ENCODE measurements around the gene SLC5A9.
"Not testable (repeated sequence)": the region's sequence is repeated elsewhere in the genome, so short reads cannot be mapped to it uniquely, and the experiment has no call there.

The SLC5A9 gene

GRCh38 chr1:48242141-48242736 lies 19.7 kb downstream of the SLC5A9 start:
- DNase-seq (ENCODE audit: low spot score), result no peak

GRCh38 chr1:48245106-48245505 lies 22.6 kb downstream of the SLC5A9 start:
- peak; percentile 49 for DNase-seq (ENCODE audit: low spot score)

GRCh38 chr1:48246727-48247126 lies 24.2 kb downstream of the SLC5A9 start:
- peak; percentile 4 for DNase-seq (ENCODE audit: low spot score)

- DNase-seq (ENCODE audit: low spot score), result no peak
Measured at GRCh38 chr1:48248356-48248755, 25.8 kb downstream of the SLC5A9 start.

GRCh38 chr1:48249868-48250267 lies 27.4 kb downstream of the SLC5A9 start:
- DNase-seq (ENCODE audit: low spot score), result no peak

GRCh38 chr1:48250572-48250971 lies 28.1 kb downstream of the SLC5A9 start:
- no peak for DNase-seq (ENCODE audit: low spot score)

- DNase-seq (ENCODE audit: low spot score), result no peak
Measured at GRCh38 chr1:48251323-48251722, 28.8 kb downstream of the SLC5A9 start.

GRCh38 chr1:48251821-48252220 lies 29.3 kb downstream of the SLC5A9 start:
- no peak for DNase-seq (ENCODE audit: low spot score)

- DNase-seq (ENCODE audit: low spot score), result no peak
Measured at GRCh38 chr1:48254254-48254653, 31.7 kb downstream of the SLC5A9 start.

GRCh38 chr1:48258106-48258505 lies 35.6 kb downstream of the SLC5A9 start:
- DNase-seq (ENCODE audit: low spot score), result no peak

- no peak for DNase-seq (ENCODE audit: low spot score)
Measured at GRCh38 chr1:48261881-48262400, 39.4 kb downstream of the SLC5A9 start.

GRCh38 chr1:48263041-48263440 lies 40.5 kb downstream of the SLC5A9 start:
- DNase-seq (ENCODE audit: low spot score), result no peak

GRCh38 chr1:48266576-48266975 lies 44.1 kb downstream of the SLC5A9 start:
- DNase-seq (ENCODE audit: low spot score), result no peak

GRCh38 chr1:48277437-48277836 lies 54.9 kb downstream of the SLC5A9 start:
- not testable (repeated sequence) for DNase-seq (ENCODE audit: low spot score)

GRCh38 chr1:48282329-48282728 lies 59.8 kb downstream of the SLC5A9 start:
- not testable (repeated sequence) for DNase-seq (ENCODE audit: low spot score)

- peak; percentile 16 for DNase-seq (ENCODE audit: low spot score)
Measured at GRCh38 chr1:48284696-48285420, 62.3 kb downstream of the SLC5A9 start.

GRCh38 chr1:48285525-48285924 lies 63.0 kb downstream of the SLC5A9 start:
- DNase-seq (ENCODE audit: low spot score), result no peak

- DNase-seq (ENCODE audit: low spot score), result no peak
Measured at GRCh38 chr1:48291421-48291820, 68.9 kb downstream of the SLC5A9 start.

- DNase-seq (ENCODE audit: low spot score), result no peak
Measured at GRCh38 chr1:48292706-48293105, 70.2 kb downstream of the SLC5A9 start.

- DNase-seq (ENCODE audit: low spot score), result not testable (repeated sequence)
Measured at GRCh38 chr1:48294094-48294493, 71.6 kb downstream of the SLC5A9 start.

- no peak for DNase-seq (ENCODE audit: low spot score)
Measured at GRCh38 chr1:48294656-48295055, 72.1 kb downstream of the SLC5A9 start.

All from NAMALWA (cell line).